HG03159 (cell line): Measurements from ENCODE around the gene AK2.
A peak's percentile ranks its signal among the peaks of the same experiment; 100 is the strongest.
"Not testable (repeated sequence)": the region's sequence is repeated elsewhere in the genome, so short reads cannot be mapped to it uniquely, and the experiment has no call there.

Source experiments
- ATAC-seq: cut with Tn5 transposase; IDR thresholded peaks from one replicate; pipeline ENCODE4 v1.9.1; 2021; ENCODE audit warnings: mild to moderate bottlenecking, moderate library complexity; ENCODE audit not compliant: unreplicated experiment

Gene AK2

DNA sequence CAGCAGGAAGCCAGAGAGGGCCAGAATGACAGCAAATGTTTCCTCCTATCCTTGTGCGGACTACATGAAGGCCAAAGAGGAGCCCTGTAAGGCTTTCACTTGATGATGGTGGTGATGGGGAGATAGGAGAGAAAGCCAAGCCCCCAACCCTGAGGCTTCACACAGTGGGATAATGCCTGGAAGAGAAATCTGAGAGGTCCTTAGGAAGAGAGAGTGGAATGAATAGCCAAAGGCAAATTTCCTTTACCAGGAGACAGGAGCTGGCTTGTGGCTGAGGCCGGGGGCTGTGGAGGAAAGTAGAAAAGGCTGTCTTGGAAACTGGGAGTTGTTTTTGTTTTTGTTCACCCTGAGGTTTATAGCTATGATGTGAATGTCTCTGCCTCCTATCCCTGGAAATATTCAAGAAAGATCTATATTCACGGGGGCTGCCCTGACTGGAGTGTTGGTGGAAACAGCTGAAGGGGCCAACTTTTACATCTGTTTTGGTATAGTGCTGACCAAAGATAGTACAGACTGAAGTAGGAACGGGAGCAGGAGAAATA lies 59.1 kb downstream of the AK2 start:
- ATAC-seq = no peak

DNA sequence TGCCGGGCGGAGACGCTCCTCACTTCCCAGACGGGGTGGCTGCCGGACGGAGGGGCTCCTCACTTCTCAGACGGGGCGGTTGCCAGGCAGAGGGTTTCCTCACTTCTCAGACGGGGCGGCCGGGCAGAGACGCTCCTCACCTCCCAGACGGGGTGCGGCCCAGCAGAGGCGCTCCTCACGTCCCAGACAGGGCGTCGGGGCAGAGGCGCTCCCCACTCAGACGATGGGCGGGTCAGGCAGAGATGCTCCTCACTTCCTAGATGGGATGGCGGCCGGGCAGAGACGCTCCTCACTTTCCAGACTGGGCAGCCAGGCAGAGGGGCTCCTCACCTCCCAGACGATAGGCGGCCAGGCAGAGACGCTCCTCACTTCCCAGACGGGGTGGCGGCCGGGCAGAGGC lies 61.6 kb downstream of the AK2 start:
- ATAC-seq = not testable (repeated sequence)

DNA sequence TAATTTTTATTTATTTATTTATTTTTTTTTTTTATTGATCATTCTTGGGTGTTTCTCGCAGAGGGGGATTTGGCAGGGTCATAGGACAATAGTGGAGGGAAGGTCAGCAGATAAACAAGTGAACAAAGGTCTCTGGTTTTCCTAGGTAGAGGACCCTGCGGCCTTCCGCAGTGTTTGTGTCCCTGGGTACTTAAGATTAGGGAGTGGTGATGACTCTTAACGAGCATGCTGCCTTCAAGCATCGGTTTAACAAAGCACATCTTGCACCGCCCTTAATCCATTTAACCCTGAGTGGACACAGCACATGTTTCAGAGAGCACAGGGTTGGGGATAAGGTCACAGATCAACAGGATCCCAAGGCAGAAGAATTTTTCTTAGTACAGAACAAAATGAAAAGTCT lies 63.2 kb downstream of the AK2 start:
- not testable (repeated sequence) for ATAC-seq

DNA sequence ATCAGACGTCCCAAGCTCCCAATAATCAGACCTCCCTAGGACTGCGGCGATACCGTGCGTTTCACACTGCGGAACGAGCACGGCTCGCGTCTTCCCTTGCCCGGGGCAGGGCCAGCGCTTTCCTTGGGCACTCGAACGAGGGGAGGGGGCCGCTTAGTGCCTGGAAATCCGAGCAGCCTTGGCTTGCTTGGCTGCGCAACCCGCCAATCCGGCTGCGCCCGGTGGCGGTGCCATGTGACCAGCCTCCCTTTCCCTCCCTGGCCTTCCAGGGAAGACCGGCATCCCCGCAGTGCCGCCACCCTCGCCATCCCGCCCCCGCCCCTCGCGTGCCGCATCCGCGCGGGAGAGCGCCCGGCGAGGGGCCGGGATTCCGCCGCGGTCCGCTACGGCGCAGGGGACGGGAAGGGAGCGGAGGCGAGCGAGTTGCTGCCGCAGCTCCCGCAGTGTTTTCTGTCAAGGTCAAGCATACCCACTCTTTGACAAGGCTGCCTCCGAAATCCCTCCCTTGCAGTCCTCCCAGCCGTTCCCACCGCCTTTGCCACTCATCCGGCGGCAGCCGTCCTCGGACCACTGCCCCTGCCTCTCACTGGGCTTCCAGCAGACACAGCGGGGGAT lies 63.8 kb downstream of the AK2 start:
- ATAC-seq = no peak

DNA sequence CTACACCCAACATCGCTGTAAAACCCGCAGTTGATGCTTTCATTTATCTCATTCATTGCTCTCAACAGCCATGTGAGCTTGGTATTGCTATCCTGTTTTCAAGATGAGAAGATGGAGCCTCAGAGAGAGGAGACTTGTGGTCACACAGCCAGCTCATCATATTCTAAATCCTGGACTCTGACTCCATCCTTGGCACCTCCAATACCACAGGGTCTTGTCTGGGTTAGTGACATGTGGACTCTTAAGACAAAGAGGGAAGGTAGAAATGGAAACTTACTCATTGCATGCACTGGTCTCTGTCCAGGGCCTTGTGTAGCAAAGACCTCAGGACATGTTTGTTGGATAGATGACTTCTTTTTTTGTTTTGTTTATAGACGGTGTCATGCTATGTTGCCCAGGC lies 65.1 kb downstream of the AK2 start:
- ATAC-seq = no peak

DNA sequence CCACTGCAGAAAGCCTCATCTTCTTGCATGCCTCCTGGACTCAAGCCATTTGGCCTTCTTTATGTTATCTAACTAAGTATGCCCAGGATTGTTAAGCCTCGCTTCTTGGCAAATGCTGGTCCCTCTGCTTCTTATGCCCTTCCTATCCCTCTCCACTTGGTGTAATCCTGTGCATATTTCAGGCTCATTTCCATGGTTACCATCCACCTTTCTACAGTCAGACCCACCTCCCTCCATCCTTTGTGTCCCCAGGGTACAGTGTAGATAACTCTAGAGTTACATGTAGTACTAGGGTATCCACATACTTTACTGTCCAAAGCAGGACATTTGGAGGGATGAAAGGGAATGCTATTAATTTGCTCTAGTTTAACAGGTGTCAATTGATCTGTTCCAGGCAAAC lies 65.5 kb downstream of the AK2 start:
- no peak for ATAC-seq

DNA sequence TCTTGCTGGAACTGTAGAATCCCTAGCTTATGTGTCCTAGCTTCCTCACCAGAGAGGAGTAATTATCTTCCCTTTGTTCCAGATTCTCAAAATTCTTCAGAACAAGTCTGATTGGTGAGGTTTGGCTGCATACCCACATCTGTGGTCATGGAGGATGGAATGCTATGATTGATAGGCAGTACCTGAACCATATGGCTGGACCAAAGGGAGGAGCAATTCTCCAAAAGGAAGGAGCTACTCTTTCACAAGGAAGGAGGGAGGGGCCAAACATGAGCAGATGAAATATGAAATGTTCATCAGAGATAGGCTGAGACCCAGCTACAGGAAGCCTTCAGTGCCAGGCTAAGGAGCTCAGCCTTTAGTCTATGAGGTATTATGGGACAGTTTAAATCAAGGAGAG lies 67.1 kb downstream of the AK2 start:
- no peak for ATAC-seq

DNA sequence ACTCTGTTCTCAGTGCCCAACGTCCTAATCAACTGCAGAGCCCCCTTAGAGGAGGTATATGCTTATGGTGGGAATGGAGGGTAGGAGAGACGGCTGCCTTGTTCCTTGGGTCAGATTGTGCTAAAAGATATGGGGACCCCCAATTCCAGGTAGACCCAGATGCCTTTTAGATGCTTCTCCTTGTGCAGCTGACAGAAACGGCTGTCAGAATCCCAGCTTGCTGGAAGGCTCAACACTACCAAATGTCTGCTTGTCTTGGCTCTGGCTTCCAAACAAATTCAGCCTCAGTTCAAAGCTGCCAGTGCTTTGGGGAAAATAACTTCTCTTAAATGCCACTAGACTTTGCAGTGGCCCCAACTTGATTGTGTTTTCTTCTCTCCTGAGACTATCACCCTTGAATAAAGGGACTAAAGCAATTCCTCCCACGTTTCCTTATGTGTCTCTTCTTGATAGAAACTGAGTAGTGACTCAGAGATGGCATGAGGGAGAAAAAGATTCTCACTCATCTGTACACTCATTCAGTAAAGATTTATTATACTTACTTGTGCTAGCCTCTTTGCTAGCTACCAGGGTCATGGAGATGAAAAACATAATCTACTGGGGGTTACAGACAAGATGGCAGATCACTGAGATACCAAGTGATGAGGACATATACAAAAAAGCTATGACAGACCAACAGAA lies 68.7 kb downstream of the AK2 start:
- no peak for ATAC-seq

DNA sequence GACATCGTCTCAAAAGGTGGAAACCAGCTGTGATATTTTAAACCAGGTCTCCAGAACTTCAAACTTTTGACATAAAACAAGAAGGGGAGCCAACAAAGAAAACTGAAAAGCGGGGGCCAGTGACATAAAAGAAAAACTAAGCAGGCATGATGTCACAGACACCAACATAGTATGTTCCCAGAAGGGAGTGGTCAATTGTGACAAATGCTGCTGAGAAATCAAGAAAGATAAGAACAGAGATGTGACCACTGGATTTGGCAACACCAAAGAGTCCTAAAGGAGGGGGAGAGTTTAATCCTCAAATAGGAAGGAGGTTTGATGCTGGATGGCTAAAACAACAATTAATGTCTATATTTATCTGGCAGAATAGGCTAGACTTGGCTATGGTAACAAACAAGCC lies 69.8 kb downstream of the AK2 start:
- no peak for ATAC-seq

DNA sequence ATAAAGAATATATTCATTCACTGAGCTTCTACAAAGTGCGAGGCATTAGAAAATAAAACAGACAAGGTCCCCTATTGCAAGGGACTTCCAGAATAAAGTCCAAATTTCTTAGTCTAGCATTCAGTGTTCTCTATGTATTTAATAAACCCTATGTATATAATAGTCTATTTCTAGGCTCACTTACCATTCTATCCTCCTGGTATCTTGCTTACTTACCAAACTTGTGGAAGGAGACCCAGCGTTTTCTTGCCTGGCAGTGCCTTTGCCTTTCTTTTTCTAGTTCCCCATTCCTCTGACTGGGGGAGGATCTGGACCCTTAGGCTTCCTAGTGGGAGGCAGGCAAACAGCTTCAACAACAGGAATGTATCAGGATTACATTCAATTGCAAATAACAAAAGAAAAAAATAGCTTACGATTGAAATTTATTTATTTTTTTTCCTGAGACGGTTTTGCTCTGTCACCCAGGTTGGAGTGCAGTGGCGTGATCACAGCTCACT lies 71.4 kb downstream of the AK2 start:
- ATAC-seq = no peak

DNA sequence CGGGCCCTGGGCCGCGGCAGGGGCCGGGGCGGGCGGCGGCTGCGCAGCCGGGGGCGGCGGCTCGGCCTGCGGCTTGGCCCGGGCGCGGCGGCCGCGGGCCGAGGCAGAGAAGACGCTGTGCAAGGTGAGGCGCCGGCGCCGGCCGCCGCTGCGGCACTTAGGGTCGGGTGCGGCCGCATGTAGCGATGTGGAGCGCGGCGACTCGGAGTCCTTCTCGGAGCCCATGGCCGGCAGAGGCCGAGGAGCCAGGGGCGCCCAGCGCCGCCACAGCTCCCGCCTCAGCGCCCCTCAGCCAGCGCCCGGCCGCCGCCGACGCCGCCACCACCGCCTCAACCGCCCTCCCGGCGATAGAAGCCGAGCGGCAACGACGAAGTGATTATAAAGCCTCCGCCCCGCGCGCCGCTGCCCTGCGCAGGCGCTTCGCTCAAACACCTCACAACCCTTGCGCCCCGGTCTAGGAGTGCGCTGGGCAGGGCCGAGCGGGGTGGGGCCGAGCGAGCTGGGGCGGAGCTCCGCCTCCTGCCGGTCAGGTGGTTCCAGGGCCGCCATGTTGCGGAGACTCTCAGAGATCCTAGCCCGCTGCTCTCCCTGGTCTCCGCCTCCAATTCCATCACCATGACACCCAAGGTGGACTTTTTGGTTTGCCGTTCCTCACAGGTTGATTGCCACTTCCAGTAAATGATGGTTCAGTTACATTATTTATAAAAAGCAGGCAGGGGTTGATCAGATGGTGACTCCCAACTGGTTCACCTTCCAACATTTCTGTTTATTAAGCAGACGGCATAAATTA lies 72.0 kb downstream of the AK2 start, which contains the start of gene RNF19B:
Gene RNF19B (minus strand): TSS at position 349 of the 790 bp plus-strand sequence. CDS start 124 bp downstream, at position 225.
- peak; percentile 81 for ATAC-seq

DNA sequence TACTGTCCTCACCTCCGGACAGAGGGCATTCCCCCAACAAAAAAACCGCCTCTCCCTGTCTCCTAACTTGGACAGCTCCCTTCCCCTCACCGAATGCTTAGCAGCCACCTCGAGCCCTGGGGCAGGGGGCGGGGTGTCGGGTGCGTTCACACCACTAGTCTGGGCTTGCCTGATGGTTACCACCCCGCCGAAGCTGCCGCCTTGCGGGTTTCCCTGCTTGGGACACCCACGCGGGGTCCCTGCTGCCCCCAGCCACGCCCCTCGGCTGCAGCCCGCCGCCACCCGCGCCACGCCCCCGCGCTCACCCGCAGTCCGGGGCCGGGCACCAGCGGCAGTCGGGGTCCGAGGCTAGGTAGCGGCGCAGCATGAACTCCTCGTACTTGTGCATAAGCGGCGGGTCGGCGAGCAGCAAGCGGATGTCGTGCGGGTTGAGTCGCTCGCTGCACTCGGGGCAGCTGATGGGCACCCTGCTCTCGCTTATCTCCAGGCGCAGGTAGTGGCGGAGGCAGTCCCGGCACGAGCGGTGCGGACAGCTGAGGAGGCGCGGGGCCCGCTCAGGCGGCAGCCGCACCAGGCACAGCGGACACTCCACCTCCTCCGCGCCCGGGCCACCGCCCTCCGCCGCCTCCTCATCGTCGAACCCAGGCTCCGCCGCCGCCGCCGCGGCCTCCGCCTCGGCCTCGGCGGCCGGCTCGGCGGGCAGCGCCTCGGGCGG lies 72.8 kb downstream of the AK2 start:
- ATAC-seq = peak; percentile 22

DNA sequence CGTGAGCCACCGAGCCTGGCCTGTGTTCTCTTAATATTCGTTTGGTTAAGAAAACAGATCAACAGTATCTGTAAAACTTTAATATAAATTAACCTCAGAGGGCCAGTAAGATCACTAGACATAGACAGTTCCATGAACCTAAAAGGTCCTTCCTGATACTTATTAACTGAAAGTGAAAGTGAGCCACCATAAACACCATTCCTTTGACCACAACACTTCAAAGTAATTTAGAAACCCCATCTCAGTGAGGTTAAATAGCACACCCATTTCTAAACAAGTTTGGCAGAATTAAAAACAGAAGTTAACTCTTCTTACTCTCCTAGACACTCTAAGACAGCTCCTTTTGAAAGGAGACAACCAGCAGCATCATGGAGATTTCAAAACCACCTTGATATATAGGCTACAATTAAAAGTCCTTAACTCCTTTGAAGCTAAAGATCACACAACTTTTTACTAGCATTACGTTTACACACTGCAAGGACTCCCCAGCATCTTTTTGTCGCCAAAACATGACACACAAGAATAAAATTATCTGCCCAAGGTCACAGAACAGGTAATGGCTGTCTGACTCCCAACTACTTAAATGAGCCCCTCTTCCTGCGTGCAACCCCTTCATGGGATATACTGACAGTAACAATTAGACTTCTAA lies 74.3 kb downstream of the AK2 start:
- no peak for ATAC-seq

DNA sequence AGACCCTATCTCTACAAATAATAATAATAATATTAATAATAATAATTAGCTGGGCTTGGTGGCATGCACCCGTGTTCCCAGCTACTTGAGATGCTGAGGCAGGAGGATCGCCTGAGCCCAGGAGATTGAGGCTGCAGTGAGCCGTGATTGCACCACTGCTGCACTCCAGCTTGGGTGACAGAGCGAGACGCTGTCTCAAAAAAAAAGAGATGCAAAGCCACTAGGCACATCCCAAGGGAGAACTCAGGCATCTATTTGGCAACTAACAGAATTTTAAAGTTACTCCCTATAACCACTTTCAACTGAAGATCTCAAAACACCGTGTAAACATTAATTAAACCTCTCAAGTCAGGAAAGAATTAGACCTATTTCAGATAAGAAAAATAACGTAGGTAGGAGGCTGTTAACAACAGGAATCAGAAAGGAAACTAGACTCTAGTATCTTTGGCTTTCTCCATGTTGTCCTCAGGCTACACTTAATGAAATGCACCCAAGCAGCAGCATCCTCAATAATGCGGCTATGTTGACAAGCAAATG lies 75.8 kb downstream of the AK2 start:
- no peak for ATAC-seq

DNA sequence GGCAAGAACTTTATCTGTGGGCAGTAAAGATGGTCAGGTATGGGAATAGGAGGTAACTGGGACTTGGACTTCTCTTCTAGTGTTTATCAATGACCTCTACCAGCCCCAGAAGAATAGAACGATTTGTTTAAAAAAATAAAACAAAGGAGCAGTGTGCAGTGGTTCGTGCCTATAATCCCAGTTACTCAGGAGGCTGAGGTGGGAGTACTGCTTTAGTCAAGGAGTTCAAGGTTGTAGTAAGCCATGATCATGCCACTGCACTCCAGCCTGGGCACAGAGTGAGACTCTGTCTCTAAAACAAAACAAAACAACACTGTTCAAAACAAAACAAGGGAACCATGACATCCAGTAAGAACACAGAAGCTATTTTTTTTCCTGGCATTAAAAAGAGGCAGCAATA lies 76.3 kb downstream of the AK2 start:
- ATAC-seq = no peak

DNA sequence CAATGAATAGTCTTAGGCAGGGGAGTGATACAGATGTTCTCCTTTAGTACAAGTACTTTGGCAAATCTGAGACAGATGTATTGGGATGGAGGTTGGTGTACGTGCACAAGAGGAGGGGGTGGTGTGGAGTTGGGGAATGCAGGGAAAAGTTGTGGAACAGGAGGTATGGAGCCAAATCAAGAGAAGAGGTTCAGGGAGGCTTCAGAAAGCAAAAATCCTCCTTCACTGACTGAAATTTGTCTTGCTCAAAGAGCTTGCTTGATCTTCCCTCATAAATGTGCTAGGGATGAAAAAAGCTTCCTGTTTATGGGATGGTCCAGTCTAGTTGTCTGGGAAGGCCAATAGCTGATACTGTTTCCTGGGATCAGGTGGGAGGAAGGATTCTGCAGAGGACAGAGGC lies 77.9 kb downstream of the AK2 start:
- no peak for ATAC-seq
